GM18867 (cell line): ENCODE results near the gene PREB.

Experiments used
- ATAC-seq: cut with Tn5 transposase; IDR thresholded peaks from one replicate; pipeline ENCODE4 v1.9.1; 2021; ENCODE audit warnings: mild to moderate bottlenecking, moderate library complexity; ENCODE audit not compliant: unreplicated experiment

Gene PREB

DNA sequence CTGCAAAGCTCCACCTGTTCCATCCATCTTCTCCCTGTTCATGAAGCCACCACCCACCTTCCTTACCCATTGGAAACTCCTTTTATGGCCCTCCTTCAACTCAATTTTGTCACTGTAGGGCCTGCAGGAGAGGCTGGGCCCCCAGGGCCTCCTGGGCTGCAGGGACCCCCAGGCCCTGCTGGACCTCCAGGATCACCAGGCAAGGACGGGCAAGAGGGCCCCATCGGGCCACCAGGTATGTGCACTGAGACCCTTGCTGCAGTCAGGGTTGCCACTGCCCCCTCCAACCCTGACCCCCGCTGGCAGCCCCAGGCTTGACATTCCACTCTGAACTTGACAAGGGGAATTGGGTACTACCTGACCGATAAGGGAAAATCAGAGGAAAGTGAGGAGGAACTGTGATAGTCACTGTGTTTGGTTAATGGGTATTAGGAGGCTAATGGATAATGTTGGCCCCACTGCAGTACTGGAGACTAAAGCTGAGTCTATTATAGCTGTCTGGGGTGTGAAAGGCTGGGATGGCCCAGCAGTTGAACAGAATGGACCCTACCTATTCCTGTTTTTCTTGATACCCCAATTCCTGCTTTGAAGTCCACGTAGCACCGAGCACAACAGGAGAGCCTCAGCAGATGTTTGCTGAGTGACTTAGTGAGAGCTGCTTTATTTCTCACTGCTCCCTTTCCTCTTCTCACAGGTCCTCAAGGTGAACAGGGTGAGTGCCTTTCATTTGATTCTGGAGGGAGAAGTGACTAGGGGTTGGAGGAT lies 50.0 kb downstream of the PREB start:
- no peak for ATAC-seq

DNA sequence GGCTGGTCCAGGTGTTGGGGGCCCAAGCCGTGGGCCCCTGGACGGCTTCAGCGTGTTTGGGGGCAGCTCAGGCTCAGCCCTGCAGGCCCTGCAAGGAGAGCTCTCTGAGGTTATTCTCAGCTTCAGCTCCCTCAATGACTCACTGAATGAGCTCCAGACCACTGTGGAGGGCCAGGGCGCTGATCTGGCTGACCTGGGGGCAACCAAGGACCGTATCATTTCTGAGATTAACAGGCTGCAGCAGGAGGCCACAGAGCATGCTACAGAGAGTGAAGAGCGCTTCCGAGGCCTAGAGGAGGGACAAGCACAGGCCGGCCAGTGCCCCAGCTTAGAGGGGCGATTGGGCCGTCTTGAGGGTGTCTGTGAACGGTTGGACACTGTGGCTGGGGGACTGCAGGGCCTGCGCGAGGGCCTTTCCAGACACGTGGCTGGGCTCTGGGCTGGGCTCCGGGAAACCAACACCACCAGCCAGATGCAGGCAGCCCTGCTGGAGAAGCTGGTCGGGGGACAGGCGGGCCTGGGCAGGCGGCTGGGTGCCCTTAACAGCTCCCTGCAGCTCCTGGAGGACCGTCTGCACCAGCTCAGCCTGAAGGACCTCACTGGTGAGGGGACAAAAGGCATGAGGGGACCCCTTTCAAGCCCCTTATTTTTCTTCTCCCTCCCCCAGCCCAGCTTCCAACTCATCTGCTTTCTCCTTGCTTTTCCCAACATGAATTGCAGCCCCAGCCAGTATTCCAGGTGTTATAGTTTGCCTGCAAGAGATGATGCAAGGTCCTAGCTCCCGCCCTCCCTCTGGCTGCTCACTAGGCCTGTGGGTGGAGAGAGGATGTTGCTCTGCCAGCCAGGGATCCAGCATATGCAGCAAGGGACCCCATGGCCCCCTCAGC lies 50.8 kb downstream of the PREB start:
- ATAC-seq, result no peak

DNA sequence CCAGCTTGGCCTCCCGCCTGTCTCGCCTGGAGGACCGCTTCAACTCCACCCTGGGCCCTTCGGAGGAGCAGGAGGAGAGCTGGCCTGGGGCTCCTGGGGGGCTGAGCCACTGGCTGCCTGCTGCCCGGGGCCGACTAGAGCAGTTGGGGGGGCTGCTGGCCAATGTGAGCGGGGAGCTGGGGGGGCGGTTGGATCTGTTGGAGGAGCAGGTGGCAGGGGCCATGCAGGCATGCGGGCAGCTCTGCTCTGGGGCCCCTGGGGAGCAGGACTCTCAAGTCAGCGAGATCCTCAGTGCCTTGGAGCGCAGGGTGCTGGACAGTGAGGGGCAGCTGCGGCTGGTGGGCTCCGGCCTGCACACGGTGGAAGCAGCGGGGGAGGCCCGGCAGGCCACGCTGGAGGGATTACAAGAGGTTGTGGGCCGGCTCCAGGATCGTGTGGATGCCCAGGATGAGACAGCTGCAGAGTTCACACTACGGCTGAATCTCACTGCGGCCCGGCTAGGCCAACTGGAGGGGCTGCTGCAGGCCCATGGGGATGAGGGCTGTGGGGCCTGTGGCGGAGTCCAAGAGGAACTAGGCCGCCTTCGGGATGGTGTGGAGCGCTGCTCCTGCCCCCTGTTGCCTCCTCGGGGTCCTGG lies 51.5 kb downstream of the PREB start:
- ATAC-seq, result no peak

DNA sequence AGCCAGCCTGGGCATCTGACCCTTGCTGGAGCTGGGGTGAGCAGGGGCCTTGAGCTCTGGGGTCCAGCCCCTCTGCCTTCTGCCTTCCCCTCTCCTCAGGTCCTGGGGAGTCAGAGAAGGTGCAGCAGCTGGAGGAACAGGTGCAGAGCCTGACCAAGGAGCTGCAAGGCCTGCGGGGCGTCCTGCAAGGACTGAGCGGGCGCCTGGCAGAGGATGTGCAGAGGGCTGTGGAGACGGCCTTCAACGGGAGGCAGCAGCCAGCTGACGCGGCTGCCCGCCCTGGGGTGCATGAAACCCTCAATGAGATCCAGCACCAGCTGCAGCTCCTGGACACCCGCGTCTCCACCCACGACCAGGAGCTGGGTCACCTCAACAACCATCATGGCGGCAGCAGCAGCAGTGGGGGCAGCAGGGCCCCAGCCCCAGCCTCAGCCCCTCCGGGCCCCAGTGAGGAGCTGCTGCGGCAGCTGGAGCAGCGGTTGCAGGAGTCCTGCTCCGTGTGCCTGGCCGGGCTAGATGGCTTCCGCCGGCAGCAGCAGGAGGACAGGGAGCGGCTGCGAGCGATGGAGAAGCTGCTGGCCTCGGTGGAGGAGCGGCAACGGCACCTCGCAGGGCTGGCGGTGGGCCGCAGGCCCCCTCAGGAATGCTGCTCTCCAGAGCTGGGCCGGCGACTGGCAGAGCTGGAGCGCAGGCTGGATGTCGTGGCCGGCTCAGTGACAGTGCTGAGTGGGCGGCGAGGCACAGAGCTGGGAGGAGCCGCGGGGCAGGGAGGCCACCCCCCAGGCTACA lies 52.3 kb downstream of the PREB start:
- no peak for ATAC-seq
